ENCODE measurements around the gene TMPO.
"Not testable (repeated sequence)": the region's sequence is repeated elsewhere in the genome, so short reads cannot be mapped to it uniquely, and the experiment has no call there.

The TMPO gene

DNA sequence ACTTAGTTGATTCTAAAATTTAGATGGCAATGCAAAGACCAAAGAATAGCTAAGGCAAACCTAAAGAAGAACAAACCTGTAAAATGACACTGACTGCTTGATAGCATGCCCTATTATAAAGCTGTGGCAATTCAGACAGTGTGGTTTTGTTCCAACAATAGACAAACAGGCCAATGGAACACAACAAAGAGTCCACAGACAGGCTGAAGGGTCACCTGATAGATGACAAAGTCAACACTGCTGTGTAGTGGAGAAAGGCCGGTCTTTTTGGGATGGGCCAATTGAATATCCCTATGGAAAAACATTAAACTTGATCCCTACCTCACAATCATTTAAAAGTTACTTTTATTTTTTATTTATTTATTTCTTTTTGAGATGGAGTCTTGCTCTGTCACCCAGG is 44.3 kb downstream of the TMPO start:
- DNase-seq (ENCODE audit: low read depth in 2 of 2): no peak
- H3K4me3 ChIP-seq (replicated peaks in 1 of 2; ENCODE audit: low read depth in 2 of 2, low read length in 2 of 2): no peak overlapping the region
- TF ChIP-seq CTCF (IDR thresholded peaks at IDR 0.05; ENCODE audit: low read depth, low read length): no peak

- TF ChIP-seq CTCF (IDR thresholded peaks at IDR 0.05; ENCODE audit: low read depth, low read length): no peak
- no peak for DNase-seq (ENCODE audit: low read depth in 2 of 2)
- no peak overlapping the region for H3K4me3 ChIP-seq (replicated peaks in 1 of 2; ENCODE audit: low read depth in 2 of 2, low read length in 2 of 2)
Observed at GRCh38 chr12:98561846-98562245, 46.5 kb downstream of the TMPO start.

DNA sequence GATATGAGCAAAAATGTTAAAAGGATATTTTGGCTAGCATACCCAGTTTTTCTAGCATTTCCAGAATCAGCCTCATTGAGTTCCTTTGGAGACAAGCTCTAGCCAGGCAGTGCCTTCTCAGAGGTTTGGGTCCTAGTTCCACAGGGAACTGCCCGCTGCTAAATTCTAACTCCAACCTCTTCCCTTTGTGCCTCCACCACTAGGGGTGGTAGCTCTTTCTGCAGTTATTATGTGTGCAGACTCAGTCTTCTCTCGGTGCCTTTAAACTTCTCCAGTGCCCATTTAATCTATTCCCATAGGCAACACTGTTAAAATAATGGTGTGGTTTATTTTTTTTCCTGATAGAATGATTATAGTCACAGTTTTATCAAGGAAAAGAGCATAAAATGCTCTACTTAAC is 56.6 kb downstream of the TMPO start:
- TF ChIP-seq CTCF (IDR thresholded peaks at IDR 0.05; ENCODE audit: low read depth, low read length): peak; percentile 40
- no peak for DNase-seq (ENCODE audit: low read depth in 2 of 2)

GRCh38 chr12:98574110-98574509 is 58.7 kb downstream of the TMPO start:
- DNase-seq (ENCODE audit: low read depth in 2 of 2): no peak
- no peak overlapping the region for H3K4me3 ChIP-seq (replicated peaks in 1 of 2; ENCODE audit: low read depth in 2 of 2, low read length in 2 of 2)
- TF ChIP-seq CTCF (IDR thresholded peaks at IDR 0.05; ENCODE audit: low read depth, low read length): no peak

More for the DNA sequence above, 56.6 kb downstream of the TMPO start:
- H3K4me3 ChIP-seq (replicated peaks in 1 of 2; ENCODE audit: low read depth in 2 of 2, low read length in 2 of 2): no peak overlapping the region

- no peak overlapping the region for H3K4me3 ChIP-seq (replicated peaks in 1 of 2; ENCODE audit: low read depth in 2 of 2, low read length in 2 of 2)
- TF ChIP-seq CTCF (IDR thresholded peaks at IDR 0.05; ENCODE audit: low read depth, low read length): no peak
- DNase-seq (ENCODE audit: low read depth in 2 of 2): no peak
Observed at GRCh38 chr12:98575013-98575412, 59.6 kb downstream of the TMPO start.

DNA sequence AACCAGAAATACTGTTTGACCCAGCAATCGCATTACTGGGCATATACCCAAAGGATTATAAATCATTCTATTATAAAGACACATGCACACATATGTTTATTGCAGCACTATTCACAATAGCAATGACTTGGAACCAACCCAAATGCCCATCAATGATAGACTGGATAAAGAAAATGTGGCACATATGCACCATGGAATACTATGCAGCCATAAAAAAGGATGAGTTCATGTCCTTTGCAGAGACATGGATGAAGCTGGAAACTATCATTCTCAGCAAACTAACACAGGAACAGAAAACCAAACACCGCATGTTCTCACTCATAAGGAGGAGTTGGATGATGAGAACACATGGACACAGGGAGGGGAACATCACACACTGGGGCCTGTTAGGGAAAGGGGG is 61.4 kb downstream of the TMPO start:
- DNase-seq (ENCODE audit: low read depth in 2 of 2); H3K4me3 ChIP-seq (replicated peaks in 1 of 2; ENCODE audit: low read depth in 2 of 2, low read length in 2 of 2): not testable (repeated sequence)

GRCh38 chr12:98578392-98578791 is 63.0 kb downstream of the TMPO start:
- H3K4me3 ChIP-seq (replicated peaks in 1 of 2; ENCODE audit: low read depth in 2 of 2, low read length in 2 of 2): no peak overlapping the region
- no peak for TF ChIP-seq CTCF (IDR thresholded peaks at IDR 0.05; ENCODE audit: low read depth, low read length)
- no peak for DNase-seq (ENCODE audit: low read depth in 2 of 2)
